ENCODE results near the gene GET3.
"Not testable (repeated sequence)": the region's sequence is repeated elsewhere in the genome, so short reads cannot be mapped to it uniquely, and the experiment has no call there.

The GET3 gene

DNA sequence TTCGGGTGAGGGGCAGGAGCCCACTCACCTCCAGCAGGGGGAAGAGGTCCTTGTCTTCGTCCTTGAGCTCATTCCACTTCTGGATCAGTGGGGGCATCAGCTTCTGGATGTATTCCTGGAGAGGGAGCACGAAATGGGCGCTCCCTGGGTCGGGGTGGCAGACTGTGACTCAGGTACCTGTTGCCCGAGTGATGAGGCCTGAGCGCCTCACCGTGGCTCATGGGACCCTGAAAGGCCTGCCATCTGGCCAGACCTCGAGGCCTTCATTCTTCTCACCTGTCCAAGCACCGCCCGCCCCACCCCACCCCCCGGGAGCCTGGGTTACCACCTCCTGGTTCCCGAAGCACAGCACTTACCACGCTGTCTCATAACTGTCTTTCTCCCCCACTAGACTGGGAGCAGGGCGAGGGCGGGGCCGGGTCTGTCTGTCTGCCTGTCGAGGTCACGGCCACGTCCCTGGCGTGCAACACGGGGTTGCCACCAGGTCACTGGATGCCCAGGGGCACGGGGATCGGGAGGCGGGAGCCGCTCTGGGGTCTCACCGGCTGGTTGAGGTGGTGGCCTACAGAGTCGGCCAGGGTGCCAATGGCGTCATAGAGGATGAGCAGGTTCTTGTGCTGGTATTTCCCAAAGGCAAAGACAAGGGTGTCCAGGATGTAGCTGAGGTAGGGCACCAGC is 31.5 kb upstream of the GET3 start:
- Mint-ChIP-seq H3K4me3 (no peak overlapping the region), H3K36me3 (ENCODE audit: low read depth) (peaks cover 60% of the 10 kb centered on the region), H3K9me3 (no peaks in the 10 kb centered on the region), H3K27ac (no peak overlapping the region), H3K4me1 (ENCODE audit: low read depth) (no peaks in the 10 kb centered on the region), H3K27me3 (no peaks in the 10 kb centered on the region)

DNA sequence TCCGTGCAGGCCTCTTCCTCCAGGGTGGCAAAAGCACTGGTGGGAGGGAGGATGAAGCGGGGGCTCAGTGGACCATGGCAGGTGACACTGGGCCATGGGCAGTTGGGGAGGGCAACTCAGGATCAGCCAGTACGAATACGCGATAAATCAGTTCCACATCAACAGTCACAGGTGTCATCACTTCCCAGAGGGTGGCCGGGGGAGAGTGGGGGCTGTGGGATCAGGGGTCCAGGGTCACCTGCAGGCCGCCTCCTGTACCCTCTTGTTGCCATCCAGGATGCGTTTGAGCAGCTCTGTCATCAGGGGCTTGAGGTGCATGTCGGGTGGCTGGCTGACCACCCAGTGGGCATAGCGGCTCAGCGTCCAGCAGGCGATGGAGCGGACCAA is 31.0 kb upstream of the GET3 start:
- H3K4me1 Mint-ChIP-seq (ENCODE audit: low read depth) = no peaks in the 10 kb centered on the region
- H3K4me3 Mint-ChIP-seq = no peak overlapping the region
- no peaks in the 10 kb centered on the region for H3K9me3 Mint-ChIP-seq
- H3K27ac Mint-ChIP-seq = no peak overlapping the region
- H3K27me3 Mint-ChIP-seq = no peaks in the 10 kb centered on the region
- H3K36me3 Mint-ChIP-seq (ENCODE audit: low read depth) = peaks cover 60% of the 10 kb centered on the region

DNA sequence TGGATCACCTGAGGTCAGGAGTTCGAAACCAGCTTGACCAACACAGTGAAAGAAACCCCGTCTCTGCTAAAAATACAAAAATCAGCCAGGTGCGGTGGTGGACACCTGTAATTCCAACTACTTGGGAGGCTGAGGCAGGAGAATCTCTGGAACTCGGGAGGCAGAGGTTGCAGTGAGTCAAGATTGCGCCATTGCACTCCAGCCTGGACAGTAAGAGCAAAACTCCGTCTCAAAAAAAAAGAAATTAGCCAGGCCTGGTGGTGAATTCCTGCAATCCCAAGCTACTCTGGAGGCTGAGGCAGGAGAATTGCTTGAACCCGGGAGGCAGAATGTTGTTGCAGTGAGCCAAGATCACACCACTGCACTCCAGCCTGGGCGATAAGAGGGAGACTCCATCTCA is 28.7 kb upstream of the GET3 start:
- Mint-ChIP-seq H3K36me3 (ENCODE audit: low read depth) (peaks cover 57% of the 10 kb centered on the region), H3K9me3 (no peaks in the 10 kb centered on the region), H3K4me3 (no peak overlapping the region), H3K27ac (no peak overlapping the region), H3K27me3 (no peaks in the 10 kb centered on the region), H3K4me1 (ENCODE audit: low read depth) (no peaks in the 10 kb centered on the region)

DNA sequence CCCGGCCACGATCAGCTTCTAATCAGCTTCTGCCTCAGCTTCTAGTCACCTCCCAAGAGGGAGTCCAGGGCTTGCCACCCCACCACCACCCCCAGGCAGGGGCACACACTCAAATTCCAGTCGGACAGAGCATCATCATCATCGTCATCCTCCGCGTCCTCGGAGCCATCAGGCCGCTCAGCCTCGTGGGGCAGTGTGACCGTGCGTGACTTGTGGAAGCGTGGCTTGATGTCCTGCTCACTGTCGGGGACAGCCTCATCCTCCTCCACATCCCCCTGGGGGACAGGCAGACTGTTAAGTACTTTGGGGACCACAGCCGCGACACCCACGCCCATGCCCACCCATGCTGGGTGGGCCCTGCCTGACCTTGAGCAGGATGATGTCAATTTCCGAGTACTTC is 26.1 kb upstream of the GET3 start:
- H3K27ac Mint-ChIP-seq = no peak overlapping the region
- H3K4me3 Mint-ChIP-seq = no peak overlapping the region
- H3K4me1 Mint-ChIP-seq (ENCODE audit: low read depth) = no peaks in the 10 kb centered on the region
- H3K27me3 Mint-ChIP-seq = no peaks in the 10 kb centered on the region
- no peaks in the 10 kb centered on the region for H3K9me3 Mint-ChIP-seq
- H3K36me3 Mint-ChIP-seq (ENCODE audit: low read depth) = peaks cover 51% of the 10 kb centered on the region

DNA sequence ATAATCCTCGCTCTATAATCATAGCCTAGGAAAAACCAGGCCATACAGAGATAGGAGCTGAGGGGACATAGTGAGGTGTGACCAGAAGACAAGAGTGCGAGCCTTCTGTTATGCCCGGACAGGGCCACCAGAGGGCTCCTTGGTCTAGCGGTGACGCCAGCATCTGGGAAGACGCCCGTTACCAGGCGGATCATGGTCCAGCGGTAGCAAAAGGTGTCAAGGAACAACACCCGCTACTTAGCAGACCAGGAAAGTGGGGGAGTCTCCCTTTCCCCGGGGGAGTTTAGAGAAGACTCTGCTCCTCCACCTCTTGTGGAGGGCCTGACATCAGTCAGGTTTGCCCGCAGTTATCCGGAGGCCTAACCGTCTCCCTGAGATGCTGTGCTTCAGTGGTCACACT is 25.2 kb upstream of the GET3 start:
- not testable (repeated sequence) for H3K27ac Mint-ChIP-seq; H3K4me1 Mint-ChIP-seq (ENCODE audit: low read depth); H3K4me3 Mint-ChIP-seq; H3K9me3 Mint-ChIP-seq; H3K27me3 Mint-ChIP-seq
- H3K36me3 Mint-ChIP-seq (ENCODE audit: low read depth) = peaks cover 51% of the 10 kb centered on the region

DNA sequence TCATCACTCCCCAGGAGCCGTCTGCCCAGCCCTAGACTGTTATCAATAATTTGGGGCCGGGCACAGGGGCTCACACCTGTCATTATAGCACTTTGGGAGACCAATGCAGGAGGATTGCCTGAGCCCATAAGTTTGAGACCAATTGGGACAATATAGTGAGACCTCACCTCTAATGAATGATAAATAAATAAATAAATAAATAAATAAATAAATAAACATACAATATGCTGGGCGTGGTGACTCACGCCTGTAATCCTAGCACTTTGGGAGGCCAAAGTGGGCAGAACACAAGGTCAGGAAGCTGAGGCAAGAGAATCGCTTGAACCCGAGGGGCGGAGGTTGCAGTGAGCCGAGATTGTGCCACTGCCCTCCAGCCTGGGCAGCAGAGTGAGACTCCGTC is 24.0 kb upstream of the GET3 start:
- peaks cover 50% of the 10 kb centered on the region for H3K36me3 Mint-ChIP-seq (ENCODE audit: low read depth)
- not testable (repeated sequence) for H3K4me1 Mint-ChIP-seq (ENCODE audit: low read depth); H3K9me3 Mint-ChIP-seq; H3K27ac Mint-ChIP-seq; H3K4me3 Mint-ChIP-seq; H3K27me3 Mint-ChIP-seq

DNA sequence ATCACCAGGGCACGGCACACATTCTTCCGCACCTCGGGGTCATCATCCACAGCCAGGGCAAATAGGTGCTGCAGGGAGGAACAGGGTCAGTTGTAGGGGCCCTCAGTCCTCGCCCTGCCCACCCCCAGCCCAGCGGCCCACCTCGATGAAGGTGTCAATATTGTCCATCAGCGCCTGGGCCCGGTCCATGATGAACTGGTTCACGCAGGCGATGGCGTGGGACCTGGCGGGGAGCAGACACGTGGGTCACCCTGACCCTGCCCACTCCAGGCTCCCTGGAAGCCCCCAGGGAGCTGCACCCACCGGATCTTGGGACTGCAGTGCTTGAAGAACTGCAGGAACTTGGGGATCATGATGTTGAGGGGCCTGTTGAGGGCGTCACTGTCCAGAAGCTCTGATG is 22.2 kb upstream of the GET3 start:
- no peak overlapping the region for H3K27ac Mint-ChIP-seq
- H3K36me3 Mint-ChIP-seq (ENCODE audit: low read depth) = peaks cover 62% of the 10 kb centered on the region
- H3K9me3 Mint-ChIP-seq = no peaks in the 10 kb centered on the region
- H3K27me3 Mint-ChIP-seq = no peaks in the 10 kb centered on the region
- no peak overlapping the region for H3K4me3 Mint-ChIP-seq
- H3K4me1 Mint-ChIP-seq (ENCODE audit: low read depth) = peaks cover 14% of the 10 kb centered on the region

DNA sequence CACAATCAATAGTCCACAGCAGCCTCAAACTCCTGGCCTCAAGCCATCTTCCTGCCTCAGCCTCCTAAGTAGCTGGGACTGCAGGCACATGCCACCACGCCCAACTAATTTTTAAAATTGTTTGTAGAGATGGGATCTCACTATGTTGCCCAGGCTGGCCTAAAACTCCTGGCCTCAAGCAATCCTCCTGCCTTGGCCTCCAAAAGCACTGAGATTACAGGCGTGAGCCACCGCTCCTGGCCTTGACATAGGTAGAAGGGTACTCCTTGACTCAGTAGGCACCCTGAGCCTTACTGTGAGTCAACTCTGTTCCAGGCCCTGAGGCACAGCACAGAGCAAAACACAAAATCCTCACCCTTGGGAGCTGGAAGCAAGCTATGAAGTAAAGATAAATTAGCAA is 21.4 kb upstream of the GET3 start:
- peaks cover 59% of the 10 kb centered on the region for H3K36me3 Mint-ChIP-seq (ENCODE audit: low read depth)
- H3K27me3 Mint-ChIP-seq = no peaks in the 10 kb centered on the region
- peaks cover 21% of the 10 kb centered on the region for H3K4me1 Mint-ChIP-seq (ENCODE audit: low read depth)
- no peaks in the 10 kb centered on the region for H3K9me3 Mint-ChIP-seq
- H3K27ac Mint-ChIP-seq = no peak overlapping the region
- no peak overlapping the region for H3K4me3 Mint-ChIP-seq

DNA sequence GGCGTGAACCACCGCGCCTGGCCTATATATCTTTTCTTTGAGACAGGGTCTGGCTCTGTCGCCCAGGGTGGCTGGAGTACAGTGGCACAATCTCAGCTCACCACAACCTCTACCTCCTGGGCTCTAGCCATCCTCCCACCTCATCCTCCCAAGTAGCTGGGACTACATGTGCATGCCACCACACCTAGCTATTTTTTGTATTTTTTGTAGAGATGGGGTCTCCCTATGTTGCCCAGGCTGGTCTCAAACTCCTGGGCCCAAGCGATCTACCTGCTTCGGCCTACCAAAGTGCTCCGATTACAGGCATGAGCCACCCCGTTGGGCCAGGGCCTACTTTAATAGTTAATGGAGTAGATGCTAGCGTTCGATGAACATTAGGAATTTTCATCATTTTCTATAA is 17.0 kb upstream of the GET3 start:
- no peaks in the 10 kb centered on the region for H3K27me3 Mint-ChIP-seq
- H3K9me3 Mint-ChIP-seq = no peaks in the 10 kb centered on the region
- H3K36me3 Mint-ChIP-seq (ENCODE audit: low read depth) = peaks cover 58% of the 10 kb centered on the region
- peaks cover 41% of the 10 kb centered on the region for H3K4me1 Mint-ChIP-seq (ENCODE audit: low read depth)
- H3K27ac Mint-ChIP-seq = peak overlapping the region; percentile 81
- H3K4me3 Mint-ChIP-seq = peak overlapping the region; percentile 87

DNA sequence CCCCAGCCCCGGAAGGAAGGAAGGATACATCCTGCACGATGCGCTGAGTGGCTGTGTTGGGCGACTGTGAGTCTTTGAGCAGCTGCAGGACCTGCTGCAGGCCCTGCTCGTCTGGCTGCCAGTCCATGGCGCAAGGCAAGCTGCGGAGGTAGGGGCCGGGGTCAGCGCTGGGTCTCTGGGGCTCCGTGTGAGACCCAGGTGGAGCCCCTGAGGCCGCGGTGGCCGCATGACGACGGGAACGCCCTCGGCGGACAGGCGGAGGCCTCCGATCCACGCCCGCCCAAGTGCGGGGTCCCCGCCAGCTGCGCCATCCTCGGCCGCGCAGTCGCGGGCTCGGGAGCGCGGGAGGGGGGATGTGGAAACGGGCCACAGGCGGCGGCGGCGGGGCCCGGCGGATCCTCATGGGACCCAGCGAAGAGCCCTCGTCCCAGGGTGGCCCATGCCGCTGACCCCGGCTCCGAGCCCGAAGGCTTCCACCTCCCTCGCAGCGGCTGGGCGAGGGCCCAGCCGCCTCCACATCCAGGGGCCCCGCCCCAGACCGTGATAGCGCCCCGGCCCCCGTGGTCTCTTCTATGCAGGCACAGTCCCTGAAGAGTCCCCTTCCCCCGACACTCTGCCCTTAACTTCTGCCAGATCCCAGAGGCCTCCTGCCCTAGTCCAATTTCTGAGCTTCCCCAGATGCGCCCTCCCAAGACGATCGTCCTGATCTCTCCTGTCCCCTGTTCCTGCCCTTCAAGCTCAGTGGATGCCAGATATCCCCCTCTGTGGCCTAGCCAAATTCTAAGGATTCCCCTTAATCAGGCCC is 16.2 kb upstream of the GET3 start:
- Mint-ChIP-seq H3K36me3 (ENCODE audit: low read depth) (peaks cover 56% of the 10 kb centered on the region), H3K4me1 (ENCODE audit: low read depth) (peaks cover 41% of the 10 kb centered on the region), H3K4me3 (peak overlapping the region; percentile 92), H3K27me3 (no peaks in the 10 kb centered on the region), H3K27ac (peak overlapping the region; percentile 87), H3K9me3 (no peaks in the 10 kb centered on the region)

DNA sequence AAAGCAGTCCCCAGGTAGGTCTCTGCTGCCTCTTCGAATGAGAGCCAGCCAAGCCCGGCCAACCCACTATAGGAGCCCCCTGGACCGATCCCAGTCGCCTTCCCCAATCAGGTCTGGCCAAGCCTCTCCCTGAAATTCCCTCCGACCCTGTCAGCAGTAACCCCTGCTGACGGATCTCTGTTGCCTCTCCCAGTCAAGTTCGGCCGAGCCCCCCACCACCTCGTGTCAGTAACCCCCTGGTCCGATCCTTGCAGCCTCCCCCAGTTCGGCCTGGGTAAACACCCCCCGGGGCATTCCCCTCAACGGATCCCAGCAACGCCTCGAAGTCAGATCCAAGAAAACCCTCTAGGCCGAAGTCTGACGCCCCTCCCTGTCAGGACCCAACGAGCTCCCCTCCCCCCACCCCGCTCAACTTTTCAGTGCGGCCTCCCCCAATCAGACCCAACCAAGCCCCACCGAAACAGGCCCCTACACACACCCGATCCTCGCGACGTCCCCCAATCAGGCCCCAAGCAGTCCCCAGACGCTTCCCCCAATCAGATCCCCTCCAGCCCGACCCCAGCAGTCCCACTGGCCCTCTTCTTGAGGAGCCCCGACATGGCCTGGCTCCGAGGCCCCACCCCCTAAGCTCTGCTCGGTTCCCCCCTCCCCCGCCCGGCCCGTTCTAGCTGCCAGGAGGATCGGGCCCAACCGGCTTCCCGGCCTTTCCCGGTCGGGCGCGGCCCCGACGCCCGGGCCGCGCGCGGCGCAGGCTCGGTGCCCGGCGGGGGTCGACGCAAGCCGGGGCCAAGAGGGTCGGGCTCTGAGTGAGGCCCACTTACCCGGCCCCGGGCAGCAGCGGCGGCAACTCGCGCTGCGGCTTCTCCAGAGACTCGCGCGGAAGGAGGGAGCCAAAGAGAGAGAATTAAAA is 15.4 kb upstream of the GET3 start:
- Mint-ChIP-seq H3K4me1 (ENCODE audit: low read depth) (peaks cover 44% of the 10 kb centered on the region), H3K27me3 (no peaks in the 10 kb centered on the region), H3K4me3 (peak overlapping the region; percentile 97), H3K36me3 (ENCODE audit: low read depth) (peaks cover 53% of the 10 kb centered on the region), H3K27ac (peak overlapping the region; percentile 94), H3K9me3 (no peaks in the 10 kb centered on the region)

DNA sequence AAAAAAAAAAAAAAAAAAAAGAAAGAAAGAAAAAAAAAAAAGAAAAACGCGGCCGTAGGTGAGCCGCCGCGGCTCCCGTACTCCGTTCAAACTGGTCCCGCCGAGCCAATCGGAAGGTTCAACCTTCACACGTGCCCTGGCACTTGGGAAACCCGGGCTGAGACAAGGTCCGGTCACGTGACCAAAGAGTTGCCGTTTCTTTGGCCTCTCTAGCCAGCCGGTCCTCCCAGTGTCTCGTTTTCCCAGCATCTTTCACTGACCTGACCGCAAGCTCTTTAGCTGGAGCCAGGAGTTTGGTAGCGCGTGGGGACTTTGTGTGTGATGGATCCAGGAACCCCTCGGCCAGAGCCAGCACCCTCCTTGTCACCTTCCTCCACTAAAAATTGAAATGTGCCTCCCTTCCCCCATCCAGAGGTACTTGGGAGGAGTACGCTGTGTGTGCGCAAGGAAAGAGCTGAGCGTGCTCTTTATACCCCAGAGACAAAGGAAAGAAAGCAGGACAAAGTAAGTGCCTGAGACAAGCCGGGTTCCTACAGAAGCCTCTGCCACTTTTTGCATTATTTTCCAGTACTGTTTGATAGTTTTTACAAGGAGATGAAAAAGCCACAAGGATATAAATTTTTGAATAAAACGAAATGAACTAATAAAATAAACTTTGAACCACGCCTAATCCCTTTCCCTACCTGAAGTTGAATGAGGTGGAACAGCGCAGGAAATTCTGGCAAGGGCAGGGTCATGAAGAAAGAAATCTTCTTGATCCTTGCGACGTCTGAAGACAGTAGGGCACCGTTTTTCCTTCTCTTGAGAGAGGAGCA is 14.5 kb upstream of the GET3 start:
- H3K9me3 Mint-ChIP-seq = no peaks in the 10 kb centered on the region
- H3K36me3 Mint-ChIP-seq (ENCODE audit: low read depth) = peaks cover 55% of the 10 kb centered on the region
- peaks cover 44% of the 10 kb centered on the region for H3K4me1 Mint-ChIP-seq (ENCODE audit: low read depth)
- H3K27me3 Mint-ChIP-seq = no peaks in the 10 kb centered on the region
- H3K27ac Mint-ChIP-seq = peak overlapping the region; percentile 94
- peak overlapping the region; percentile 97 for H3K4me3 Mint-ChIP-seq

DNA sequence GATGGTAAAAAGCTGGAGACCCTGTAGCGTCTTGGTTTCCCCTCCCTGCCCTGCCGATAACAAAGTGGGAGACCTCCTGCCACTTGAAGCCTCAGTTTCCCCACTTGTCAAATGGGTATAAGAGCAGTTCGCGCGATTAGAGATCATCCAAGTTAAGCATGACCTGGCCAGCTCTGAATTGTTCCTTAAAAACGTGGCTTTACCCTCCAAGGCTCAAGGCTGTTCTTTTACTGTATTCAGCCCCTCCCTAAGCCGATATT is 14.0 kb upstream of the GET3 start:
- H3K4me3 Mint-ChIP-seq = peak overlapping the region; percentile 97
- peaks cover 43% of the 10 kb centered on the region for H3K4me1 Mint-ChIP-seq (ENCODE audit: low read depth)
- no peaks in the 10 kb centered on the region for H3K9me3 Mint-ChIP-seq
- peak overlapping the region; percentile 94 for H3K27ac Mint-ChIP-seq
- H3K27me3 Mint-ChIP-seq = no peaks in the 10 kb centered on the region
- H3K36me3 Mint-ChIP-seq (ENCODE audit: low read depth) = peaks cover 57% of the 10 kb centered on the region

DNA sequence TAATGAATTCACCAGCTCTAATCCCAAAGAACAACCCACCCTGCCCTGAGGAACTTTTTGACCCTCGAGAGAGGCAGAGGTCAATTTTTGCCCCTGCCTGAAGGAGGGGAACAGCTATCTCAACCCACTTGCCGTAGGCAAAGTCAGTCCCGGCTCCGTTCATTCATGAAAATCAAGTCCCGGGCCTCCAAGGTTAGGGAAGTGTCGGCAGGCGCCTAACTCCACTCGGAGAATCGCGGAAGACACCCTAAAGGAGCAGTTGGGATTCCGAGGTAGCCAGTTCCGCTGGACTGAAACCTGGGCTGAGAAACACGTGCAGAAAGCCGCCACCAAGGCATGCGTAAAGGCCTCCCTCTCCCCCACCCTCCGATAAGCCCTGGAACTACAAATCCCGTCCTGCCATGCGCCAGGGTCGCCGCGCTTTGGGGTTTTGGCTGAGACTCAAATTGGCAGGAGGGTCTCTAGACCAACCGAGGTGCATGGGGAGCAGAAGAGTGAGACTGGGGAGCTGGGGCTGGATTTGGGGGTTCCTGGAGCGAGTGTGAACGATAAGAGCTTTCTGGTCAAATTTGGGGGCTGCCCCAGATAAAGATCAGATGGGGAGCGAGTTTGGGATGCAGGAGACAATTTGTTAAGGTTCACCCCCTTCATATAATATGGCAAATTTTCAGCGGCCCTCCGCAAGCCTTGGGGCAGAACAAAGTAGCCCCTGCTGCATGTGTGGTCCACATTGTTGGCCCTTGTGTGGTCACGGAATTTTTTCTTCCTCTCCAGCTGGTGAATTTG is 13.5 kb upstream of the GET3 start, which contains the start of gene TNPO2:
TSS of gene TNPO2 (minus strand) at position 292 of the 786 bp plus-strand sequence. CDS start 2,955 bp downstream, outside the sequence.
- Mint-ChIP-seq H3K4me3 (peak within 1 kb of the TSS; percentile 97), H3K27ac (peak within 1 kb of the TSS; percentile 94), H3K27me3 (no peaks in the 10 kb centered on the region), H3K4me1 (ENCODE audit: low read depth) (peaks cover 38% of the 10 kb centered on the region), H3K36me3 (ENCODE audit: low read depth) (peaks cover 56% of the 10 kb centered on the region), H3K9me3 (no peaks in the 10 kb centered on the region)
